Measurements from ENCODE around the gene PLXNA1. TPM values are rescaled to one million over a fixed set of nuclear protein-coding genes. Genes with fewer than 3 reads are reported as not detected.
A peak's percentile ranks its signal among the peaks of the same experiment; 100 is the strongest.

The PLXNA1 gene
- 209 and 320 TPM in 2 replicates for total RNA-seq
- 177 TPM for polyA plus RNA-seq (2012)

DNA sequence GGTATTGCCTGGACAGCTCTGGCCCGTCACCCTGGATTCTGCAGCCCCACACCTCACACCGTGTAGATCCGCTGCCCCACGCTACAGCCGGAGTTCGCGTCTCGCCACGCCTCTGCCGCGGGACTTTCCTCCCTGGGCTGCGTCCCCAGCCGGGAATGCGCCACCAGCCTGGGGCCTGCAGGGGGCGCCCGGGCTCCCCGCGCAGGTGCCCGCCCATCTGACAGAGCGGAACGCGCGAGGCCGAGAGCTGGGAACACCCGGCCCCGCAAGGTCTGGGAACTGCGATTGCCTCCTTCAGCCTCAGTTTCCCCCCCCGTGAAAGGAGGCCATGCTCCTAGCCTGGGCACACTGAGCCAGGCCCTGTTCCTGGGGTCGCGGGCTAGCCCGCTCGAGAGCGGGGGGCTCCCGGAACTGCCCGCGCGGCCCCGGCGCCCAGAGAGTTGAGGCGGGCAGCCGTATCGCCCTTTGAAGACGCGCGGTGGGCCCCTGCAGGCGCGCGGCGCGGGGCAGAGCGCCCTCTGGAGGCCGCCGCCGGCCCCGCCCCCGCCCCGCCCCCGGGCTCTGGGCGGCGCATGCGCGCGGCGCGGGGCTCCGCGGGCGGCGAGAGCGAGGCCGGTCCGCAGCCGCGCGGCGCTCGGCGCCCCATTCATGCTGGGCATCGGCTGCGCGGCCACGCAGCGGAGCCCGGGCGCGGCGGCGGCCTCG, at the start of gene PLXNA1:
Gene PLXNA1, plus strand, starts transcription at position 645 of the 705 bp plus-strand sequence. CDS start 5,479 bp downstream, outside the sequence.
- DNase-seq (ENCODE audit: low read depth): peak; percentile 76

DNA sequence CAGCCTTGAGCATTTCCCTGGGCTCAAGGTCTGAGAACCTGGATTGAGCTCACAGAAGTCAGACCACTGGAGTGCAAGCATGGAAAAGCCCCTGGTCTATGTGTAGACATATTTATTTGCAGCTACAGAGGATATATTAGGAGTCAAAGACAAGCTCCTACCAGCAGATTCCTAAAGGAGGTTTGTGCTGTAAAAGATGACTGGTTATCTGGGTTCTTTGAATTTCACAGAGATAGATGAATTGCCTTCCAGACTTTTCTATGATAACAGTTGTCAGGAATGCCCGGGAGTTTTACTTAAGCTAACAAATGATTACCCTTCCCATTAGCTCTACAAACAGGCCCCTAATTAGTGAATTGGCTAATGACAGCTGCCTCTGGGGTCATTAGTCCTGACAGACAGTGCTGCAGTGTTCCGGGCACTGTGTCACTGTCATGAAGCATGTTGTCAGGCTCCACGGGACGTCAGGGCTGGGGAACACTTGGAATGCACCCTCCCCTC, 48.8 kb upstream of the PLXNA1 start:
- no peak for DNase-seq (ENCODE audit: low read depth)

DNA sequence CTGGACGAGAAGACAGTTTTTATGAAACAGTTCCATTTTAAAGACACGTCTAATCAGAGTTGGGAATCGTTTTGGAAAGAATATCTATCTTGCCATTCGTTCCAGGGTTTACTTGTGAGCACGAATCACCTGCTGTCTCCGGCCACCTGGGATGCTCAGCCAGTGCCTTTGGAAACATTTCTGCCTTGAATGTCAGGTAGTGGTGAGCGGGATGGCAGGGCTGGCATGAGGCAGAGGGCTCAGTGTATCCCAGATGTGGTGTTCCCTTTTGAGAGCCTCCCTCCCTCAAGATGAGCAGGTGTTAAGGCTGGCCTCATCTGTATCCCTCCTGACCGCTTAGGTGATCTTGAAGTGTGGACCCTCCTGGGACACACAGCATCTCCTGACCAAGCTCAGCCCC, 47.9 kb upstream of the PLXNA1 start:
- DNase-seq (ENCODE audit: low read depth): no peak

DNA sequence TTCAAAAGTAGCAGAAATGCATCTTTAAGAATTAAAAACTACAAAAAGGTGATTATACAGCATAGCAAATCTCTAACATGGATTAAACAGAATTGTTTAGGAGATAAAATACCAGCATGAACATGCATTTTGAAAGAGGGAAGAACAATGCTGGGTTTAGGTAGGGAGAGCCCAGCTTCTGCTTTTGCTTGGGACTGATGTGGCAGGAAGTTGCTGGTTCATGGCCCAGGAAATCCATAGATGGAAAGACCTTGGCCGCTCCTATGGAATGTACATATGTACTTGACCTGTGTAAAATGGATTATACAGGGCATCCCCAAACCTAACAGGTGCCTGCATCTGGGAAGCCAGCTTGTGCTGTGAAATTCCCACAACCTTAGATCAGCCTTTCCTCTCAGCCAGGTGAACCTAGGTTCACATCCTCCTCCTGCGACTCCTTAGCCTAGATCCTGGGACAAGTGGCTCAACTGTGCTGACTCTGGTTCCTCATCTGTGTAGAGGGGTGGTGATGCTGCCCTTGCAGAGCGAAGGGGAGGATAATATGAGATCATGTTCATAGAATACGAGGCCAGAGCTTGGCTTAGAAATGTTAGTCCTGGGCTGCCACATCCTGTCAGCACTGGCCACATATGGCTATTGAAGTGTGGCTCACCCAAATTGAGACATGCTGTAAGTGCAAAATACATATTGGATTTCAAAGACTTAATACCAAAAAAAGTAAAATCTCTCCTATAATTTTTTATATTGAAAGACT, 47.0 kb upstream of the PLXNA1 start:
- no peak for DNase-seq (ENCODE audit: low read depth)

DNA sequence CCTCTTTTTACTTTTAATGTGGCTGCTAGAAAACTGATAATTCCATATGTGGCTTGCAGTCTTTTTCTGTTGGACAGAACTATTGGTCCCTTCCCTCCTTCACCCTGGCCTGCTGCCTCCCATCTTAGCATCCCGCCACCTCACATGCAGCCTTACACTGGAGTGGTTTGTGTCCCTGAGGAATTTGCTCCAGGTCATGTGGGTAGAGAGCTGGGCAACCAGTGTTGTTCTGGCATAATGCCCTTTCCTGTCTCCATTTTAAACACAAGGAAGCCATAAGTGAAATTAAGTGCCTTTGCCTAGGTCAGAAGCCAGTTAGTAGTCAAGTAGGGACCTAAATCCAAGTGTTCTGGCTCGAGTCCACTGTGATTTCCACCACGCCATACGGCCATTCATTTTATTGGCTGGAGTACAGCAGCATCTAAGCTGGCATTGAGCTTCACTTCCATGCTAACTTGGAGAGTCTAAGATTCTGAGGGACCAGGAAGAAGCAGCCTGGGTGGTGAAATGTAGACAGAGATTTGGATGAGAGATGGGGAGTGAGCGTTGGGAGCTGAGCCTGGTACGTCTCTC, 46.0 kb upstream of the PLXNA1 start:
- DNase-seq (ENCODE audit: low read depth): no peak

DNA sequence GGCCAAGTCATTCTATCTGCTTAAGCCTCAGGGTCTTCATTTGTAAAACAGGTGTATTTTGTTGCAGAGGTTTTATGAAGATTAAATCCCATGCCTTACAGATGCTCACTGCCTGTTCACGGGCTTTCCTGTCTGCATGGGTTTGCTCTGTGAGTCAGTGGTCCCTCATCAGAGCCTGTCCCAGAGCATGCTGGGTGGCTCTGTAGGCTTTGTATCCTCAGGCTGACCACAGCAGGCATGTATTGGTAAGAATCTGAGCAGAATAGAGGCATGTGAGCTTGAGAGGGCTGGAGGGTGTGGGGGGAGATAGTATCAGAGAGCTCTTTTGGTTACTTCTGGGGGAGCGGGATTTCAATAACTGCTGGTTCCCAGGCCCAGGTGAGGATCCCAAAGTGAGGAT, 45.4 kb upstream of the PLXNA1 start:
- no peak for DNase-seq (ENCODE audit: low read depth)

DNA sequence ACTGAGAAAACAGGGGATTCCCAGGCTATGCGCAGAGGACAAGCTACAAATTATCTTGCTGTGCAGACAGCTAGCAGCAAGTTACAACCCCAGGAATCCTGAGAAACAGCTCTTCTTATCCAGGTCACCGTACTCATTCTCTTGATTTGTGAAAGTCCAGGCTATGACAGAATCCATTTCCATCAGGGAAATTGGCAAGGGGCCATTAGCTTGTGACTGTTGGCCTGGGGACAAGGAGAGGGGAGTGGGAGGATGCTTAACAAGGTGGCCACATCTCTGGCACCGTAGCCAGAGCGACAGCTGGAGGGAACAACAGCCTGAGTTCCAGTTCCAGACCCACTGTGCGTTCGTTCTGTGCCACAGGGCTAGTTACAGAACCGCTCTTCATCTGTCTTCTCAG, 44.9 kb upstream of the PLXNA1 start:
- peak; percentile 43 for DNase-seq (ENCODE audit: low read depth)

DNA sequence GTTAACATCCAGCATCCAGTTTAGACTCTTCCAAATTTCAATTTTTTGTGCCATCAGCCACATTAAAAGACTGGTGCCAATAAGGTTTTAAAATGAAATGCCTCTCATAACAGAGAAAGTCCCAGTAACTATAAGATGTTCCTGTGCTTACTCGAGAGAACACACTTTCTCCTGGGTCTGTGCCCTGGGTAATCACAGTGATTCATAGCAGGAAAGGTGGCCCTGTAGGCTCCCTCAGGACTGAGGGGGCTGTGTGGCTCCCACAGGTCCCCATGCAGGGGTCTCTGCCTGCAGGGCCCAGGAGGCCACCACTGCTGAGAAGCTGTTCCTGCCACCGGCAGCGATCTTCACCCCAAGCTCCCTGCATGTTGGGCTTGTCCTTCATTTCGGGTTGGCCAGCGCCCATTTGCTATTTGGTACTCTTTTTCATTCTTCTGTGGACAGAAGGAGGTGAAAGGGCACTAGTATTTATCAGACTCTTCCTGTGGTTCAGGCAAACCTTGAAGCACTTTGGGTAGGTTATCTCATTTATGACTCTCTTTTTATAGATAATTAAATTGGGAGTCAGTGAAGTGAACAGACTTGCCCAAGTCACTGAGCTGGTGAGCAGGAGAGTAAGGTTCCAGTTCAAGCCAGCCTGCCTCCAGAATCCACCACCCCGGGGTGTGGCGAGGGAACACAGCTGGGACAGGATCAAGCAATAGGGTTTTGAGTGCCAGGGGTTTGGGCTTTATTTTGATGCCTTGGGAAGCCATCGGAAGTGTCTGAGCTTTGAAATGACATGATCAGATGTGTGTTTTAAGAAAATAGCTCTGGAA, 44.2 kb upstream of the PLXNA1 start:
- DNase-seq (ENCODE audit: low read depth): peak; percentile 60

DNA sequence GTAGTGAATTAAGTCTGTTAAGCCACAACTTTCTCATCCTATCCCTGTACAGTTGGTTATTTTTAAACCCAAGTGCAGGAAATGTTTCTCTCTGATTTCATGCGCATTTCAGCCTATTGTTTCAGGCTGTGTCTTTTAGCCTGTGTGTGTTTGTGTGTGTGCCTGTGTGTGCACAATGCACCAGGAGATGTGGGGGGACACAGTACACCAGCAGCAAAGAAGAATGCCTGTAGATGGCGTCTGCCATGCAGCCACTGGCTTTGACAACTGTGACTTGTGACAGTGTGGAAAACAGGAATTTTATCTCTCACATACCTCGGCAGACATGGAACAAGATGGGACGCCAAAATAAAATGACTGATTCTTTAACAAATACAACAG, 43.6 kb upstream of the PLXNA1 start:
- no peak for DNase-seq (ENCODE audit: low read depth)

DNA sequence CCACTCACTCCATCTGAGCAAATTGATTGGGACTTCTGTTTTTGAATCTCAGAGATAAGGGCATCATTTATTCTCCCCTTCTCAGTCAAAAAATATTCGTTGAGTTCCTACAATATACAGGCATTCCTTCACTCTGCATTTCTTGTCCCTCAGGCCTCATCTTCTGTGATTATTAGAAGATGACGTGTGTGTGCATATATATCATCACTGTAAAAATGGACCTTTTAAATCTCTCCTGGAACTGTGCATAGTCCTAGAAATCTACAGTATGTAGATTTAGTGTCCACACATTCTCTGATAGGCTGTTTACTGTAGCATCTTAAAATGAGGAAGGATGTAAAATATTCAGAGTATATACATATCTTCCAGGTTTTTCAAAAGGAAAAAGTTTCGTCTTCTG, 43.2 kb upstream of the PLXNA1 start:
- no peak for DNase-seq (ENCODE audit: low read depth)

DNA sequence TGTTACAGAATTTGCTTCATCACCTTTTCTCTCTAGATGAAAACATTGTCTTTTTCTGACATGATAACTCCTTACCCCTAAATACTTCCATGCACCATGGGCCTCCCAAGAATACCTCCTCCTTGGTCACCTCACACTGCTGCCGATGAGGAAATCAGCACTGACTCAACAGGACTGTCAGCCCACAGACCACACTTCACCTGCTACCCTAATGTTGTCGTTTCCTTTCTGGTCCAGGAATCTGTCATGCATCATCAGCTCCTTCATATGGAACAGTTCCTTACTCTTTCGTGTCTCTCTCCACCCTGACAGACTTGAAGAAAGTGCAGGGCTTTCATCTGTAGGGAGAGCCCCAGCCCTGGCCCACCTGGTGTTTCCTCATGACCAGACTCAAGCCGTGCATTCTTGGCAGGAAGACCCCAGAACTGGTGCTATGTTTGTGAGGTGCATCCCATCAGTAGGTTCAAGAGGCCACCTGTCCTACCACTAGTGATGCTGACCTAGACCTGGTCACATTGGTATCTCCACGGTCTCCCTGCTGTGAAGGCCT, 41.1 kb upstream of the PLXNA1 start:
- DNase-seq (ENCODE audit: low read depth): peak; percentile 80

DNA sequence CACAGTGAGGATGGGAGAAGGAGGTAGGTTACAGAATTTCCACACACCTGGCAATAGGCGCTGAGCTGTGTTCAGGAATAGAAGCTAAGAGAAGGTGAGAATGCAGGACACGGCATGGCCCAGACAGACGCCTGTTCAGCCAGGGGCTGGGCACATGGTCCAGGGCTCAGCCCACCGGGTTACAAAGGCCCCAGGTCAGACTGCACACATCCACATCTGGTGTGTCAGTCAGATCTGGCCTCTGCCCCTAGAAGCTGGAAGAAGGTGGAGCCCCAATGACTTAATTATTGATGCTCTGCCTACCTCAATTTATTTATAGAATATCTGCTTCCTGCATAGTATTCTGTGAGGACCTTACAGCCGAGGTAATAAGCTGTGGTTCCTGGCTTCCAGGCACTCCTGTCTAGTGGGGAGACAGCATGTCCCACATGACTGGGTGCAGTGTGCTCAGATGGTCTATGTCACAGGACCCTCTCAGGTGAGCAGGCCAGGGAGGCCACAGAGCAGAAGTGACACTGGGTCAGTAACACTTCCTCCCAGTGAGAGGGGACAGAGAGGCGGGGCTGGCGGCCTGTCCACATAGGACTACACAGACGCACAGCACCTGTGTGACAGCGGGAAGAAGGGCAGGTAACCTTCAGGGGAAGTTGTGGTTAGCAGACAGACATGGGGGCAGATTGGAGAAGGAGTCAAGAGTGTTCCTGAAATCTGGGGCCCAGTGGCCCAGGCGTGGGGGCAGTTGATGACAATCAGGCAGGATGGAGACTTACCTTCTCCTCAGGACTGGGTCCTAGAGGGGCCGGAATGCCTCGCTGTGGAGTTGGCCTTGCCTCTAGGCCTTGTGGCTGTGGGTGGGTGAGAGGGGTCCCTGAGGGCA, 38.6 kb upstream of the PLXNA1 start:
- DNase-seq (ENCODE audit: low read depth): no peak

DNA sequence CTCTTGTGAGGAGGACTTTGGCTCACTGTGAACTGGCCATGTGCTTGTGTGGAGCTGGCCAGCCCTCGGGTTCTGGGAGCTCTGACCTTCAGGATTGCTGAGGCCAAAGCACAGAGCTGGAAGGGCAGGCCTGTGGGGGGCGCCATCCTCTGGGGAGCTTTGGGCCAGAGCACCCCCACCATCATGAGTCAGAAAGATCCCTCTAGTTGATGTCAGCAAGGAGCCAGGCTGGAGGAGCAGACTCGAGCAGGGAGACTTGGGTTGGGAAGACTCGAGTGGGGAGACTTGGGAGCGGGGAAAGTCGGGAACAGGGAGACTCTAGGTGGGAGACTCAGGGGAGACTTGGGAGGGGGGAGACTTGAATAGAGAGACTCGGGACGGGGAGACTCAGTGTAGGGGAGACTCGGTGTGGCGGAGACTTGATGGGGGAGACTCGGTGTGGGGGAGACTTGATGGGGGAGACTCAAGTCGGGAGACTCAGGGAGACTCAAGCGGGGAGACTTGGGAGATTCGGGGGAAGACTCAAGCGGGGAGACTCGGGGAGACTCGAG, 37.7 kb upstream of the PLXNA1 start:
- DNase-seq (ENCODE audit: low read depth): no peak

DNA sequence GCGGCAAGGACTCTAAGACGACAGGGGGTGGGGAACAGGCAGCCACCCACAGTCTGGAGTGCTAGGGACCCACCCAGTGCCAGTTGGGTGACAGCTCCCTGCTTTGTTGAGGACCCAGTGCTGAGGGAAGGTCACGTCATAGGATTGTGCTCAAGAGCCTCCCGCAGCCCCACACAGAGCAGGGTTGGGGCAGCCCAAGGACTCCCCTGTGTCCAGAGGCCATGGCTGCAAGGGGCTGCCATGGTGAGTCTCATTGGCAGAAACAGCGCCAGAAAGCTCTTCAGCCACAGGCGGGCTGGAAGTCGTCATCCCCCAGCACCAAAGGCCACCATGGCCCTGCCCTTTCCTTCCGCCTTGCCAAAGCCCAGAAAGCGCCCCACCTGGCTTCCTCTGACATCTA, 37.0 kb upstream of the PLXNA1 start:
- no peak for DNase-seq (ENCODE audit: low read depth)

DNA sequence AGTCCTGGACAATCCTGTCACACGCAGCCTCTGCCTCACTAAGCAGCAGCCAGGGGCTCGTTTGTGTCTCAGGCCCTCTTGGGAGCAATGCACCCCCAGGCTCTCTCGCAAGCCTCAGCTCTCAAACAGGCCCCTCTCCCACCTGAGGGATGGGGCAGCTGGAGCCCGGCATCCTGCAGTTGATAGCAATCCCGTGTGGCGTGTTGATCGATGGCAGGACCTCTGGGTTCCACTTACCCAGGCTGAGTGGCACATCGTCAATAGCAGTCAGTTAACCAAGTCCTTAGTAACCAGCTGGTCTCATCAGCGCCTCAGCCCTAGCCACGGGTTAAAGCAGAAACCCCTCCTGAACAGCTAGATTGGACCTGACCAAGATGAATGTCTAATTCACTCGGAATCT, 36.5 kb upstream of the PLXNA1 start:
- DNase-seq (ENCODE audit: low read depth): no peak

DNA sequence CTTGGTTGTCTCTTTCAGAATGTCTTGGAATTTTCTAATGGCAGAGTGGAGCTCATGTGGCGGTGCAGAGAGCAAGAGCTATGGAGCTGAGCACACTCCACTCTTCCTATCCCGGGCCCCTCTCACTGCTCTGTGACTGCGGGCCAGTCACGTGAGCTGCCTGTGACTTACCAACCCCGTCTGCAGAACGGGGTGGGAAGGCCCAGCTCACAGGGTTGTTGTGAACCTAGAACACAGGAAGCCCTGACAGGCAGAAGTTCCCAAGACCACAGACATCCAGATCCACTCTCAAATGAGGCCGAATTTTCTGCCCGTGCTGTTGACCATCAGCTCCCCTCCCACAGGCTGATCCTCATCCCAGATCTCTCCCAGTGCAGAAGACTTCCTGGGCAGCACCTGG, 35.5 kb upstream of the PLXNA1 start:
- DNase-seq (ENCODE audit: low read depth): no peak

DNA sequence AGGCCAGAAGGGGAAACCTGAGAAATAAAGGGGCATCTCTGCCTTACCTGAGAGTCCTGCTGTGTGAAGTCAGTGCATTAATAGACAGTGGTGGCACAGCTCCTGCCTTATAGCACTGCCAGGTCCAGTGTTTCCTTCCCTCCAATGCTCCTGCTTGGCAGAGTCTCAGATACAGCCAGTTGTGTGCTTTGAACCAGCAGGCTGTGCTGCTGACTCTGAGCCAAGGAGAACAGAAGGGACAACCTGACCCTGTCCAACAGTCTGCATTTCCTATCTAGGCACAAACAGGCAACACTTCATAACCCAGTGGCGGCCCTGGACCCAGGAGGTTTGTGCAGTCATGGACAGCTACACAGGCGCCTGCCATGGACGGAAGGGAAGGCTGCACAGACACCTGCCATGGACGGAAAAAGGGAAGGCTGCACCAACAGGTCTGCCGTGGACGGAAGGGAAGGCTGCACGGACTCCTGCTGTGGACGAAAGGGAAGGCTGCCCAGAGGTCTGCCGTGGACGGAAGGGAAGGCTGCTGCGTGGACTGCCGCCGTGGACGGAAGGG, 33.9 kb upstream of the PLXNA1 start:
- no peak for DNase-seq (ENCODE audit: low read depth)

DNA sequence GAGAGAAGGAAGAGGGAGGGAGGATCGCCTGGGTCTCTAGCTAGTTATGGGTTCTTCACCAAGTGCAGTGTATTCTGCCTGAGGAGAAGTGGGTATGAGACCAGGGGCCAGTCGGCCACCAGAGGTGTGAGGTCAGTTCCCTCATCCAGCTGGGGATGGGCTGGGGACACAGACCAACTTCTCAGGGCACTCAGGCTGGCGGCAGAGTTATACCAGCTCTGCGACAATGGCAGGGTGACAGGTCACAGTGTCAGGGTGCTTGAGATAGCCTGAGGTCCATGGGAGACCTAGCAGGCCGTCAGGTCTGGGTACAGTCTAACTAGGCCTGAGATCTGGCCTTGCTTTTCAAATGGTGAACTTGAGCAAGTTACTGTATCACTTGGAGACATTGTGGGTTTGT, 31.4 kb upstream of the PLXNA1 start:
- no peak for DNase-seq (ENCODE audit: low read depth)

DNA sequence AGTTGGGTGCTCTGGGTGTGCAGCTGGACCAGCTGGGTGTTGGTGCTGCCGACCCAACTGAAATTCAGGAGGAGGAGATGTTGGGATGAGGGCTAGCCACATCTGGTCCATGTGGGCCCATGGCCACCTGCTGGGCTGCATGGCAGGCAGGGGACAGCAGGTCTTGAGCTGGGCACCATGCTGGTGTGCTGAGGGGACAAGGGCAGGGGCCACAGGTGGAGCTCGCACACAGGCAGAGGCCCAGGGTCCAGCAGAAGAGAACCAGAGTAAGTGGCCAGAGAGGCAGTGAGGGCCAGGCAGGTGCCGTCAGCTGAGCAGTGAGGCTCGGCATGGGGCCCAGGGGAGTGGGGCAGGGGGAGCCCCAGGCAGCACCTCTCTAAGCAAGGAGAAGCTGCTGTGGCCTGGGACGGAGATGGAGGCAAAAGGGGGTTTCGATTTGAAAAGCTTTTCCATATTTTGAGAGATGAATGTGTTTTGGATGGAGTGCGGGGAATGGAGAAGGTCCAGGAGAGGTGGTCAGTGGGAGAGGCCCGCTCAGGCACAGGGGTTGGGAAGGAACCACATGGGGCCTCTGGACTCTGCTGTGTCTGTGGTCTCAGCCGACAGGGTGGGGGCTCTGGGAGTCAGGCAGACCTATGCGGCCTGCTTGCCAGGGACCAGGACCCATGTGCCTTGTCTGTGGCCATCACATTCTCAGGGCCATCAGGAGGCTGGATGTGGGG, 30.5 kb upstream of the PLXNA1 start:
- no peak for DNase-seq (ENCODE audit: low read depth)
